GM18909 (cell line): ENCODE measurements around the gene TRMT10A.
"Not testable (repeated sequence)": the region's sequence is repeated elsewhere in the genome, so short reads cannot be mapped to it uniquely, and the experiment has no call there.

Experiments
- ATAC-seq: cut with Tn5 transposase; IDR thresholded peaks from one replicate; pipeline ENCODE4 v1.9.1; 2021; ENCODE audit warnings: mild to moderate bottlenecking; ENCODE audit not compliant: unreplicated experiment, poor library complexity

Gene TRMT10A

DNA sequence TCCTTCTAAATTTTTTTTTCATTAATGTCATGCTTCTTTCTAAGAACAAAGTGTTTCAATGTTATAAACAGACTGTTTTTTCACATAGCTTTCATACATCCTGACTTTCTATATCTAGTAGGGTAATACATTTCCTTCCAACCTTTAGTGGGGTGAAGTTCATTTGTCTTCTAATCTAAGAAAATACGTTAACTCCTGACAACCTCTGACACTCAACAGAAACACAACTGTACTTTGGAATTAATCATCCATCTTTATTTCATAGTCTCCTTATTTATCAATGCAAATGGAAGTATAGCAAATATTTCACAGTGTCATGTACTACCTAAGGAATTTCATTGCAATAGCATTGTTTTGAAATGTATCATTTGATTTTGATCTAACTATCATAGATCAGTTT lies 8.0 kb upstream of the TRMT10A start:
- no peak for ATAC-seq

DNA sequence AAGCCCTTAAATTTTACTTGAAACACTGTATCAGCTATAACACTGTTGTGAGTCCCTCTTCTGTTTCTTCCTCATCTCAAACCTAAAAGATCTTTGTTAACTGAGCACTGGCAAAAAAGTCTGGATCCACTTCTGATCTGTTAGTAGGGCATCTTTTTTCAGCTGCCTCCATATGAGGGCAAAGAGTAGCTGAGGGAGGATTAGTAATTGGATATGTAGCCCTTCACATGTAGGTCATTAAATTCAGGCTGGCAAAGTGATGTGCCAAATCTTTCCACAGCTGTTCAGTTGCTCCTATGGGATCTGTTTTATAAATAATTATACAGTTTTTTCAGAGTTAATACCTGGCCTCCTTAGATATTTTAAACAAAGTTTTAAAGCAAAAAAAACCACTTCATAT lies 1.1 kb upstream of the TRMT10A start:
- ATAC-seq: no peak

DNA sequence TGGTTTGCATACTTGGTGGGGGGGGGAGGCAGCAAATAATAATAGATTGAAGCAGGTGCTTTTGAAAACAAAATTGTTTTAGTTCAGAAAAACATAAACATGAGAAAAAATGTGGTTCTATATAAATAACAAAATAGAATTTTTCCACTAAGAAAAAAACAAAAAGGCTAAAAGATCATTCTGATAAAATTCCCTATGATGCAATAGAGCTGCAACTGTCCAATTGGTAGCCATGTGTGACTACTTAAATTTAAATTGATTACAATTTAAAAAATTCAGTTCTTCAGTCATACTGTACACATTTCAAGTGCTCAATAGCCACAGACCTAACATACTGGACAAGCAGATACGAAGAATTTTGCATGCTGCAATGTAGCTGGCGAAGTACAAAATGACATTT lies 11.0 kb downstream of the TRMT10A start:
- no peak for ATAC-seq

DNA sequence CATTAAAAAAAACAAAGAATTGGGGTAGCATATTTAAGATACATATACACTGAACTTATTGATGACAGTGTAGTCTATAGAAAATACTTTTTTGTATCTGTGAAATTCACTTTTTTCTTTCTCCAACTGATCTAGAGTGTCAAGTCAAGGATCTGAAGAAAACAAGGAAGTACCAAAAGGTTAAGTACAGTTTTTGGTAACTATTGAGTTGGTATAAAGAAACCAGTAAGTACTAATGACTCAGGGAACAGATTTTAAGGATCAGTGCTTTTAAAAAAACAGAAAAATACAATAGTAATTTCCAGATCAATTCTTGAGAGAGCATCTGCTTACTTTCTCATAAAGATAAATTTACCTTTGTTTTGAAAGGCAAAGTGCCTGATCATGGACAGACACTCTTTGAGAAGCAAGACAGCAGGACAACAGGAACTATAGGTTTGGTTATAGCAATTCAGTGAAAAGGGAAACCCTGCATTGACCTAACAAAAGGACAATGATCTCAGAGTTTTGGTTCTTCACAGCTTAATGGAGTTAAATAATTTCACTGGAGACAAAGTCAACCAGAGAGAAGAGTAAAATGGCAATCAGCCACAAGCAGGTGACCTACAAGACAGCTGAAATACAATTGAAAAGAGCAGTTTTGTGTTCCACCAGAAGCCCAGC lies 23.4 kb downstream of the TRMT10A start:
- no peak for ATAC-seq

DNA sequence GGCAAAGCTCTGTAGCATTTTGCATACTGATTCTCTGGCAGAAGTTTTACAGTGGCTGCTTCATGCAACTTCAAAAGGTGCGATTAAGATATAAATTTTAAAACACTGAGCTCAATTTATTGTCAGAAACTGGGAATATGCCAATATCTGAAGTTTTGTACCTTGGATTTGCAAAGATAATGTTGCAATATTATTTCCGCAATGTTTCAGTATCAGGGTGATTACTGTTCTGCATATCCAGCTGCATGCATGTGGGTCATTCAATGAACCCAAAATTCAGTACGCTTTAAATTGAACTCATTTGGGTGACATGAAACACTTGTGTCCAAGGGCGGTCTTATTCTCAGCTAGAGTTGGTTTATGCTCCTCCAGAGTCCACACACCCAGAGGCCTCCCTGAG lies 26.2 kb downstream of the TRMT10A start:
- no peak for ATAC-seq

DNA sequence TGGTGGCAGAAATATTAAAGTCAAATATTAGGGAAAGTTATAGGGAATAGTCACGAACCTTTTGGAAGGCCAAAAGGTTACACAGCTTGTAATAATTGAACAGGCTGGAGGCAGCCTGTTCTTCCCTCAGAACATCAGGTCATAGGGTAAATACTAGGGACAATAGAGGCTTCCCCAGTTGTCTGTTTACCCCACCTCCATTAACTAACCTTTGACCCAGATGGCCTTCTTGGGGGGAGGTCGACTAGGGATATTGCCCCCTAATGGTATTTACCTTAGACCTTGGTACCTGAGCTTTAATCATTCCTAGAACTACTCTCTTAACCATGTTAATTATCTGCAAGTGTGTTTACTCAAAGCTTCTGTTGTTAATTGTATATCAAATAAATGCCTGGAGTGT lies 27.0 kb downstream of the TRMT10A start:
- ATAC-seq: no peak

DNA sequence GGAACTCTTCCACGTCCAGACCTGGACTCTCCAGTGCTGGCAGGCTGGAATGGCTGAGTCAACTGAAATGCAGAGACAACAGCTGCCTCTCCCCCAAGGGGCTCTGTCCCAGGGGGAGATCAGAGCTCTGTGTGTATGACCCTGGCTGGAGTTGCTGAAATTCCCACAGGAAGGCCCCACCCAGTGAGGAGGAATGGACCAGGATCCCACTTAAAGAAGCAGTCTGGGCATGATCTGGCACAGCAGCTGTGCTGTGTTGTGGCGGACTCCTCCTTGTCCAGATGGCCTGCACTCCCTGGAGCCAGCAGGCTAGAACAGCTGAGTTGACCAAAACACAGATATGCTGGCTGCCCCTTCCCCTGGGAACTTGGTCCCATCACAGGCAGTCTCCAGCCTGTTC lies 27.6 kb downstream of the TRMT10A start:
- no peak for ATAC-seq

DNA sequence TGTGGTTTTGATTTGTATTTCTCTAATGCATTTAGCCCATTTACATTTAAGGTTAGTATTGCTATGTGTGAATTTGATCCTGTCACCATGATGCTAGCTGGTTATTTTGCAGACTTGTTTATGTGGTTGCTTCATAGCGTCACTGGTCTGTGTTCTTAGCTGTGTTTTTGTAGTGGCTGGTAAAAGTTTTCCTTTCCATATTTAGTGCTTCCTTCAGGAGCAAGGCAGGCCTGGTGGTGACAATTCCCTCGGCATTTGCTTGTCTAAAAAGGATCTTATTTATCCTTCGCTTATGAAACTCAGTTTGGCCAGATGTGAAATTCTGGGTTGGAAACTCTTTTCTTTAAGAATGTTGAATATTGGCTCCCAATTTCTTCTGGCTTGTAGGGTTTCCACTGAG lies 29.1 kb downstream of the TRMT10A start:
- ATAC-seq: not testable (repeated sequence)

DNA sequence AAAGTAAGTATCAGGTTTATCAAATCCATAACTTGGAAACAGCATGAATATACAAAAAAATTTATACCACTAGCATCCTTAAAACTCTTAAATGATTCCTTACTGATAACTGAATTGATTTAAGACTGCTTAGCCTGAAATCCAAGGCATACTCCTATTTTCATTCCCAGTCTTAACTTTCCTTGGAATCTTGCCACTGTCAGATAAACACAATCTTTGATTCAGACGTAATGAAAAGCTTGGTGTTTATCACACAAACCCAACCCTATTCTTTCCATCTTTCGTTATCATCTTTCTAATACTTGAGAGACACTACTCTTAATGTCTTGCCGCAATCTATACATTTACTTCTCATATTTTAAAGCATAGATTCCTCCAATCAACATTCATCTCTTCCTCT lies 33.9 kb downstream of the TRMT10A start:
- ATAC-seq: no peak

DNA sequence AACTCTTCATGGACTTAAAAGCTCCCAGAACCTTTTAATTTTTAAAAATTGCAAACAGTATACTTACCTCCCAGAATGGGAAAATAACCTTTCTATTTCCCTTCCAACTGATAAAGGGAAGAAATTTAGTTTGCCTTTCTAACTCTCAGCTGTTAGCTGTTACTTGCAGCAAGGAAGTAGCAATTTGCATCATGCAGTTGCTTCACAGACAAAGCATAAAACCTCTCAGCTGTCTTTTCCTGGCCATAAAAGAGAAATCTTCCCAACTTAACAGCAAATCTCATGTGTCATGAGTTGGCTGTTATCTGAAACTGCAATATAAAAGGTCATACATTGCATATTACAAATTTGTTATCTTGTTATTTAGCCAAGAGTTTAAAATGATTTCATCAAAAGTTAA lies 34.6 kb downstream of the TRMT10A start:
- no peak for ATAC-seq

DNA sequence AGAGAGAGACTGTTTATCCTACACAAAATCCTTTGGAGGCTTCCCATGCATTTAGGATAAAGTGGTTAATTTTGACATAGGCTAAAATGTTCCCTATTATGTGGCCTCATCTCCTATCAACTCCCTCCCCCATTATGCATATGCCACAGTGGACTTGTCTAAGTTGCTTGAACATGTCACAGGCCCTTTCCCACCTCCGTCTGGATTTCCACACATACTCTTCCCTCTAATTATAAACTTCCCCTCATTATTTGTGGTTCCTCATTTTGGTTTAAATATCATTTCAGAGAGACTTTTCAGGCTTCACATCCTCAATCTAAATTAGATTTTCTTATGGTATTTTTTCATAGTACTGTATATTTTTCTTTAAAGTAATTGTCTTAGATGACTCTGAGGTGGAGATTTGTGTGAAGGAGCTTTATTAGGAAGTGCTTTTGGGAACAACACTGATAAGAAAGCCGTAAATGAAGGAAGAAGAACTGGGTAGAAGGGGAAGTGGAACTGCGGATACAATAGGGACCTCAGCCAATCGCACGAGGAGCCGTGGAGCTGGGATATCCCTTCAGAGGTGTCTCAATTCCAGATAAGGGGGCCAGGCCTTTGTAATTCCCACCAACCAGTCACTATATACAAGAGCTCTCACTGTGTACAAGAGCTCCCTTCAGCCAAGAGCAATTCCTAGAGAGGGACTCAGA lies 45.1 kb downstream of the TRMT10A start:
- ATAC-seq: no peak

DNA sequence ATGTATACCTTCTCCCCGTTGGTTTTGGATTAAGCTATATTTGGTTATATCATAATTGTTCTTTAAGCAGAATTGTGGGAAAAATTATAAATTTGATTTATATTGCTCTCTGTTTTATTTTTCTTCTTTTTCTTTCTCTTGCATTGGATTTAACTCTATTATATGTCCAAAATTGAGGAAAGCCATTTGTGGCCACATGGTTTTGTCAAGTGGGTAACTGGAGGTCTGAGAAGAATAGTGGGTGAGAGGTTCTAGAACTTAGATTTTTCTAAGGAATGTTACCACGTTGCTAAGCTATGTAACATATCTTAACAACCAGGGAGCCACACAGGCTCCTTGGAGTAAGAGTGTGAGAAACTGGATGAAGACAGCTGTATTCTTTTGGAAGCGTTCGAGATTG lies 53.1 kb downstream of the TRMT10A start, which contains the start of gene C4orf17:
C4orf17 (plus strand) TSS at position 301 of the 400 bp plus-strand sequence. CDS start 2,061 bp downstream, outside the sequence.
- no peak for ATAC-seq

DNA sequence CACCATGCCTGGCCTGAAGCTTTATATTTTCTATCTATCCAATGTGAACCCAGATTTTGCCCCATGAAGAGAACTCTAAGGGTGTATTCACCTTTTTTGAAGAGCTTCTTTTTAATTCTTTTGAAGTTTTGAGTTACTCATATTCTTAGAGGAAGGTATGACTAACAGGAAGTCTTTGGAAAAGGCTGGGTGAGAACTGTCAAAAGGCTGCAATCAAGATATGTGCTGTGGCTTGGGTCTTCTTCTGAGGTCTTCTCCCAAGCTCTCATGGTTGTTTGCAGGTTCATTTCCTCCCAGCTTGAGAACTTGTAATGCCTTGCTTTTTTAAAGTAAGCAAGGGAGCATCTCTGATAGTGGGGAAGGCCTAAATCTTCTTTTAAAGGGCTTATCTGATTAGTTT lies 56.1 kb downstream of the TRMT10A start:
- ATAC-seq: no peak

DNA sequence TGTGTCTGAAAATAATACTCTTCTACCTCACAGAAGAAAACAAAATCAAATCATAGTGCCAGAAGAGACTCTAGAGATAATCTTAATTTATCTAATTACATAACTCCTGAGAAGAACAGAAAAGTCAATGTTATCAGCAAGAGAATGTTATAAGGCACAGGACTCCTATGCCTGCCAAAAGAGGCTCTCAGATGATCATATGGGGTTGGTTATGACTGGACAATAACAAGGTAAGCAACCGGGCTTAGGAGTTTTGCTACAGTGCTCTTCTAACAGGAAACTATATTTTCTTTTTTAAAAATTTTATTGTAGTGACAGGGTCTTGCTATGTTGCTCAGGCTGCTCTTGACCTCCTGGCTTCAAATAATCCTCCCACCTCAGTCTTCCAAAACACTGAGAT lies 56.5 kb downstream of the TRMT10A start:
- ATAC-seq: no peak

DNA sequence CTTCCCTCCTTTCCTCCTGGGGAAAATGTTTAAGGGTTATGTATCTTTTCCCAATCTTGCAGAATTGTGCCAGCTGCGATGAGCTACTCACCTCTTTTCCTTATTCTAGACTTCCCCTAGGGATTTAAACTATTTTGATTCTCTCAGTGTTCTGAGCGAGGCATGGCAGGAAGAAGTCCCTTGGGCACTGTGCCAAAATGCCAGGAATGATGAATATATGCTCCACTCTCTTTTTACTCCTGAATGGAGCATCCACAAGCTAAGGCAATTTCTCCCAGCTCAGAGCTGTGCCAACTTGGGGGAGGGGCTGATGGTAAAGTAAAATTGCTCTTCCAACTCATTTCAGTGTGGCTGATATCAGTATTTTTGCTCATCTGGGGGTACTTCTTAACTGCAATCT lies 57.1 kb downstream of the TRMT10A start:
- ATAC-seq: no peak

DNA sequence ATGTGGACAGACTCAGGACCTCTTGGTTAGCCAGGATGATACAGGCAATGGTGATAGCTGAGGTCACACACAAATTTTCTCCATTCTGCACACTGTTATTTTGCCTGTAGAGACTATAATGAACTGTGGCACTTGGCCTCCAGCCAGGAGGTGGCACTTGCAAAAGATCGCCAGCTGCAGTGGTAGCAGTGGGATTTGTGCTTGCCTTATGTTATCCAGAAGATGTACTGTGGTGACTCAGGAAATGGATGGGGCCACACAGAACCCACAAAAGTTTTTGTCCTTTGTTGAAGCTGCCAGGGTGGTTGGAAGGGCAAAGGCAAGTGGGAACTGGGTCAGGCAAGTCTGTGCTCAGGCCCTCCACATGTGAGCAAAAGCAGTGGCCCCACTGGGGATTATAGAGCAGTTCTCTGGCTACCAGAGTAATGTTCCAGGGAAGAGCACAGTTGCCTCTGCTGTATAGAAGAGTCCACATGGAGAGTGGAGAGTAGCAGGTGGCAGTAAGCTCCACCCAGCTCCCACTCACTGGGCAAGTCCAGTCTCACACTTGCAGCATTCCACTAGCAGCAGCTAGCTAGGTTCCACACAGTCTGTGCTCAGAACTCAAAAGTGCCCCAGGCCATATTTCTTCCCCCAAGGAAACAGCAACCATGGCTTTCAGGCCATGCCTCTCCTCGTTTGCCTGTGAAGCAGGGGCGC lies 58.9 kb downstream of the TRMT10A start:
- no peak for ATAC-seq
